GM18526 (cell line): ENCODE measurements around the gene SOWAHA.

ENCODE experiments used
- POLR2A ChIP-seq: IDR thresholded peaks from 3 replicates; pipeline ENCODE4 v1.6.1; 2011; ENCODE audit not compliant: insufficient read length; ENCODE audit errors: extremely low read depth

SOWAHA gene

DNA sequence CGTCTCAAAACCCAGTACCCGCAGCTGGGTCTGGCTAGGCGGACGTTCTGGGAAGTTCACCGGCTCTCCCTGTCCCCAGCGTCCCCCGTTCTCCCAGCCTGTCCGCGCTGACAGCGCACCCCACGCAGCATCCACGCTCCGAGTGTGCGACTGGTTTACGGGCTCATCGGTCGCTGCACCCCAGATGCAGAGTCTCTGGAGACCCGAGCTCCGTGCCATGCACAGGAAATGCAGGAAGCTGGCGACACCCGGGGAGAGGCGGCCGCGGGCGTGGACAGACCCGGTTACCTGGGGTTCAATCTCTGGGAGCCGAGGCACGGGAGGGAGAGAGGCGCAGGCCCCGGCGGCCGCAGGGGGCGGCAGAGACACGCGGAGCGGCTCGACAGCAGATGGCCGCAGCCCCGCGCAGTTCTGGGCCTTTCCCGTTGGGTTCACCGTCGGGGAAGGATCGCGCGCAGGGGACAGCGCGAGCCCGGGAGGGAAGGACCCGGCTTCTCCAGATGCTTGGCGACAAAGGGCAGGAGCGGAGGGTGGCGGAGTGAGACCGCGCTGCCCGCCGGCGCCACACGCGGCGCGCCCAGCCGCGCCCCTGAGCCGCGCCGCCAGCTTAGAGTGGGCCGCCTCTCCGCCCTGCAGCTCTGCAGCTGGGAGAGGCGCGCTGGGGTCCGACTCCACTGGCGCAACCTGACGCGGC lies 16.8 kb downstream of the SOWAHA start:
- no peak for TF ChIP-seq POLR2A

- TF ChIP-seq POLR2A = peak; percentile 41
Observed at GRCh38 chr5:132830436-132831094, 17.5 kb downstream of the SOWAHA start, which contains the start of gene SHROOM1. Gene SHROOM1, minus strand, starts transcription at chr5:132830647. Its CDS starts 4,507 bp downstream, at chr5:132826140.

- no peak for TF ChIP-seq POLR2A
Observed at GRCh38 chr5:132831095-132831860, 18.2 kb downstream of the SOWAHA start.

DNA sequence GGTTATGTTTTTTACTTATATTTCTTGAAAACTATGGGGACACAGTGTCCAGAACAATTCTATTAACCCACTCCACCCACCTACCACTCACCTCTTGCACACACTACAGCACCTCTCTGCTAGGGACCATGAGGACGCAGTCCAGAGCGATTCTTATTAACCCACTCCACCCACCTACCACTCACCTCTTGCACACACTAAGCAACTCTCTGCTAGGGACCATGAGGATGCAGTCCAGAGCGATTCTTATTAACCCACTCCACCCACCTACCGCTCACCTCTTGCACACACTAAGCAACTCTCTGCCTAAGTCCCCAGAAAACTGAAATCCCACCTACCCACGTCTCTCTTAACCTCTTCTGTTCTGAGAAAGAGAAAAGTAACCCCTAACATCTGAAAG lies 19.5 kb downstream of the SOWAHA start:
- TF ChIP-seq POLR2A = no peak

DNA sequence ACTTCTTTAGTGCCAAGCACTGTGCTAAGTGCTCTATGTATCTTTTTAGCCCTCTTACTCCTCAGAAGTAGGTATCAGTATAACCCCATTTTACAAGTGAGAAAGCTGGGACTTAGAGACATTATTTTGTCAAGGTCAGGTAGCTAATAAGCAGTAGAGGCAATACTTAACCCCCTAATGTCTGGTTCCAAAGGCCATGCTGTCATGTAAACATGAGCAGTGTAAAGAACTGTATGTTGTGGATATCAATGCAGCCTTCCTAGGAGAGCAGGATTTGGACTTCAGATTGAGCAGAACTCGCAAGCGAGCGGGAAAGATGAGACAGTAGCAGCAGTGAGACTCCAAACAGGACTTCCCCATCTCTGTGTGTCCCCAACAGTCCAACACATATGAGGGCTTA lies 21.0 kb downstream of the SOWAHA start:
- no peak for TF ChIP-seq POLR2A

DNA sequence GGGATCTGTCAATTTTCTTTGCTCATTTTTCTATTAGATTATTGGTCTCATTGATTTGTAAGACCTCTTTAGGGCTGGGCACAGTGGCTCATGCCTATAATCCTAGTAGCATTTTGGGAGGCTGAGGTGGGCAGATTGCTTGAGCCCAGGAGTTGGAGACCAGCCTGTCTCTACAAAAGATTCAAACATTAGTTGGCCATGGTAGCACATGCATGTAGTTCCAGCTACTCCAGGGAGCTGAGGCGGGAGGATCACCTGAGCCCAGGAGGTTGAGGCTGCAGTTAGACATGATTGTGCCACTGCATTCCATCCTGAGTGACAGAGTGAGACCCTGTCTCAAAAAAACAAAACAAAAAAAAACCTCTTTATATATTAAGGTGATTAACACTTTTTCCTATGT lies 23.8 kb downstream of the SOWAHA start:
- no peak for TF ChIP-seq POLR2A

GRCh38 chr5:132837868-132838267 lies 24.8 kb downstream of the SOWAHA start:
- no peak for TF ChIP-seq POLR2A

GRCh38 chr5:132838516-132839282 lies 25.6 kb downstream of the SOWAHA start:
- TF ChIP-seq POLR2A = no peak

- TF ChIP-seq POLR2A = no peak
Observed at GRCh38 chr5:132839426-132840301, 26.6 kb downstream of the SOWAHA start.

- no peak for TF ChIP-seq POLR2A
Observed at GRCh38 chr5:132840313-132840712, 27.2 kb downstream of the SOWAHA start.

DNA sequence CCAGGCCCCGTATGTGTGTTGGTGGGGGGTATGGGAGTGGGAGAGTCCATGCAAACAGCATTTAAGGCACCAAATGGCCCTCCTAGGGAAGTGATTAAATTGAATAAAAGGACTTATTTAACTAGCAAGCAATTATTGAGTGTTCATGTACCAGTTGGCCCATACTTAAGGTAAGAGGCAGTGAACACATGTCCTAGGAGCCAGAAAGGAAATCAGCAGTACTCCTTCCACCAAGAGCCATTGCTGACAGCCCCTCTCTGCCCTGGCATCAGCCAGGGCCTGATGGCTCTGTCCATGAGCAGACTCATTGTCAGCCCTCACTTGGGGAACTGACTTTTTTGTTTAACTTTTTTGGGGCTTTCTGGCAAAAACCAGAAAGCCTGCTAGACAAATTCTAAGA lies 27.8 kb downstream of the SOWAHA start:
- no peak for TF ChIP-seq POLR2A

DNA sequence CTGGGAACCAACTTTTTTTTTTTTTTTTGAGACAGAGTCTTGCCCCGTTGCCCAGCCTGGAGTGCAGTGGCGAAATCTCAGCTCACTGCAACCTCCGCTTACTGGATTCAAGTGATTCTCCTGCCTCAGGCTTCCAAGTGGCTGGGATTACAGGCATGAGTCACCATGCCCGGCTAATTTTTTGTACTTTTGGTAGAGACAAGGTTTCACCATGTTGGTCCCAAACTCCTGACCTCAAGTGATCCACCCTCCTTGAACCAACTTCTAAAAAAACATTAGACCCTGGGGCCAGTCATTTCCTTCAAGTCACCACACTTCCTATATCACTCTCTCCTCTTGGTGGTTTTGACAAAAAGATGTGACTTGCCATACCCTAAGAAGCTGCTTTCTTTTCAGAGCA lies 28.2 kb downstream of the SOWAHA start:
- TF ChIP-seq POLR2A = no peak

DNA sequence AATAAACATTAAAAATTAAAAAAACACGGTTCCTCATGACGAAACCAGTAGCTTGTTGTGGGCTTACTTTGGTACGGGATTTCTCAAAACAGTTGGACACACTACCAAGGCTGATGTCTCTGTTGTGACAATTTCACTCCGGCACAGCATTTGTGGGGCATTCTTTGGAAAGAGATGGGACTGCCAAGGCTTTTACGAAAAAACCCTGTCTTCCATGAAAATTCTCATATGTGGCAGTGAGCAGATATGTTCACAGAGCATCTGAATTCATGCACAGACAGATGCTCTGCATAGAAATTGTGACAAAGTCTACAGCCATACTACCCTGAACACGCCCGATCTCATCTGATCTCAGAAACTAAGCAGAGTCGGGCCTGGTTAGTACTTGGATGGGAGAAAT lies 35.2 kb downstream of the SOWAHA start:
- no peak for TF ChIP-seq POLR2A

- no peak for TF ChIP-seq POLR2A
Observed at GRCh38 chr5:132849347-132849746, 36.2 kb downstream of the SOWAHA start.
